Measurements from ENCODE around the gene FOXP4.

The FOXP4 gene

DNA sequence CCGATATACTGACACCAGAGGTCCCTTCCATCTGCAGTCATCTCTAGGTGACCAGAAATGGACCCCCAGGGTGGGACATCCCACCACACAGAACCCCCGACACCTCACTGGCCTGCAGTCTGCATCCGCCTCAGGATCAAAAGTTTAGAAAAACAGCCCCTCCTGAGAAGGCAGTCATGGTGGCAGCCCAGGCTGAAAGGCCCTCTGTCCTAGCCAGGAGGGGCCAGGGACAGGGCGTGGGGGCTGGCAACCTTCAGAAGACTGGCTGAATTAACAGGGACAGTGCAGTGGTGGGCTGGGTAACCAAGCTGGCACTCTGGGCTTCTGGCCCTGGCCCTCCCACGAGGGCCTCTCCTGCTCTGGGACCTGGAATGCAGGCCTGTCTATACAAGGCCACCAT lies 57.8 kb downstream of the FOXP4 start:
- peaks cover 12% of the 10 kb centered on the region for H3K27me3 Mint-ChIP-seq (ENCODE audit: low read depth)
- no peak overlapping the region for H3K27ac Mint-ChIP-seq
- H3K4me3 Mint-ChIP-seq = peak overlapping the region in 1 of 3 experiments; percentile 28
- TF ChIP-seq, protein P1, sequence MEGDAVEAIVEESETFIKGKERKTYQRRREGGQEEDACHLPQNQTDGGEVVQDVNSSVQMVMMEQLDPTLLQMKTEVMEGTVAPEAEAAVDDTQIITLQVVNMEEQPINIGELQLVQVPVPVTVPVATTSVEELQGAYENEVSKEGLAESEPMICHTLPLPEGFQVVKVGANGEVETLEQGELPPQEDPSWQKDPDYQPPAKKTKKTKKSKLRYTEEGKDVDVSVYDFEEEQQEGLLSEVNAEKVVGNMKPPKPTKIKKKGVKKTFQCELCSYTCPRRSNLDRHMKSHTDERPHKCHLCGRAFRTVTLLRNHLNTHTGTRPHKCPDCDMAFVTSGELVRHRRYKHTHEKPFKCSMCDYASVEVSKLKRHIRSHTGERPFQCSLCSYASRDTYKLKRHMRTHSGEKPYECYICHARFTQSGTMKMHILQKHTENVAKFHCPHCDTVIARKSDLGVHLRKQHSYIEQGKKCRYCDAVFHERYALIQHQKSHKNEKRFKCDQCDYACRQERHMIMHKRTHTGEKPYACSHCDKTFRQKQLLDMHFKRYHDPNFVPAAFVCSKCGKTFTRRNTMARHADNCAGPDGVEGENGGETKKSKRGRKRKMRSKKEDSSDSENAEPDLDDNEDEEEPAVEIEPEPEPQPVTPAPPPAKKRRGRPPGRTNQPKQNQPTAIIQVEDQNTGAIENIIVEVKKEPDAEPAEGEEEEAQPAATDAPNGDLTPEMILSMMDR (IDR thresholded peaks at IDR 0.05; ENCODE audit: unreplicated experiment in 3 of 3) = no peak
- H3K9me3 Mint-ChIP-seq = no peaks in the 10 kb centered on the region
- H3K36me3 Mint-ChIP-seq (ENCODE audit: low read depth) = peaks cover 8% of the 10 kb centered on the region
- H3K4me1 Mint-ChIP-seq = peaks cover 25% of the 10 kb centered on the region

- Mint-ChIP-seq H3K36me3 (ENCODE audit: low read depth) (peaks cover 8% of the 10 kb centered on the region), H3K4me3 (no peak overlapping the region), H3K27ac (no peak overlapping the region), H3K27me3 (ENCODE audit: low read depth) (peaks cover 12% of the 10 kb centered on the region), H3K9me3 (no peaks in the 10 kb centered on the region), H3K4me1 (peaks cover 21% of the 10 kb centered on the region)
- TF ChIP-seq, protein P1 (IDR thresholded peaks at IDR 0.05; ENCODE audit: unreplicated experiment in 3 of 3) = no peak
These were observed 59.5 kb downstream of the FOXP4 start for GRCh38 chr6:41605649-41606048.

DNA sequence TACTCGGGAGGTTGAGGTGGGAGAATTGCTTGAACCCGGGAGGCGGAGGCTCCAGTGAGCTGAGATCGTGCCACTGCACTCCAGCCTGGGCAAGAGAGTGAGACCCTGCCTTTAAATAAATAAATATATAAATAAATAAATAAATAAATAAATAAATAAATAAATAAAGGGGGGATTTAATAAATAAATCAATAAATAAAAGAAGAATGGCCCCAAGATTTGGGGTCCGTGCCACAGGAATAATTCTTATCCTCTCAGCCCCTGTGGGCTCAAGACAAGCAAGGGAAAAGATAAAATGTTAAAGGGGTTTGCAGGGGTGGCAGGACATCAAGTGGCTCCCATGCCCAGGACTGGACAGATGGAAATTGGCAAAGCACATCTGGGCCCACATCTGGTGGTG lies 60.9 kb downstream of the FOXP4 start:
- TF ChIP-seq, protein P1 (IDR thresholded peaks at IDR 0.05; ENCODE audit: unreplicated experiment in 3 of 3) = no peak
- H3K4me1 Mint-ChIP-seq = peaks cover 13% of the 10 kb centered on the region
- H3K27me3 Mint-ChIP-seq (ENCODE audit: low read depth) = peaks cover 9% of the 10 kb centered on the region
- H3K27ac Mint-ChIP-seq = no peak overlapping the region
- peaks cover 4% of the 10 kb centered on the region for H3K9me3 Mint-ChIP-seq
- H3K4me3 Mint-ChIP-seq = no peak overlapping the region
- peaks cover 5% of the 10 kb centered on the region for H3K36me3 Mint-ChIP-seq (ENCODE audit: low read depth)

GRCh38 chr6:41607736-41608135 lies 61.6 kb downstream of the FOXP4 start:
- TF ChIP-seq, protein P1 (IDR thresholded peaks at IDR 0.05; ENCODE audit: unreplicated experiment in 3 of 3) = no peak
- Mint-ChIP-seq H3K4me3 (no peak overlapping the region), H3K27ac (no peak overlapping the region), H3K4me1 (peaks cover 9% of the 10 kb centered on the region), H3K9me3 (peaks cover 9% of the 10 kb centered on the region), H3K36me3 (ENCODE audit: low read depth) (peaks cover 8% of the 10 kb centered on the region), H3K27me3 (ENCODE audit: low read depth) (peaks cover 8% of the 10 kb centered on the region)

DNA sequence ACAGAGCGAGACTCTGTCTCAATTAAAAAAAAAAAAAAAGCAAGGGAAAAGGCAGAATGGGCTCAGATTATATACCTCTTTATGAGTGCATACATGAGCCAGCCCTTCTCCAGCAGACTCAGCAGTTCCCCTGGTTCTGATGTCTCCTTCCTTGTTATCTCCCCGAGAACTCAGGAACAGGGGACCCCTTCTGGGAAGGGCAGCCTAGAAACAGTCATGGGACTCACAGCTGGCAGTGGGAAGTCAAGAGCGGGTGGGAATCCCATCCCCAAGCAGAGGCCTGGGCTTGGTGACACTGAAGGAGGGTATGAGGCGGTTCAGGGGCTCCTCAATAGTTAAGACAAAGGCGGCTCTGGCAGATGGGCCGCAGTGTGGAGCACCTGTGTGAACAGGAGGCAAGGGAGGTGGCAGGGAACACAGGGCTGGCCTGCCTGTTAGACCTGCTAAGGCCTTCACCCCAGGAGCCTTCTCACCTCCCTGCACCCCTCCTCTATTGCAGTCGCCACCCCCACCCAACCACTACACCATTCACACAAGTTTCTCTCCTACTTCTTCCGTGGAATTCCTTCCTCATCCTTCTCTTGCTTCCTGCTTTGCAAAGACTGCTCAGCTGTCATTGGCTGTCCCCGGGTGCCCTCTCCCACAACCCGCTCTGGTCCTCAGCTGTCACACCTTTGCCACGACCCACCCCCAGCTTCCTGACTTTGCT lies 62.4 kb downstream of the FOXP4 start:
- peaks cover 8% of the 10 kb centered on the region for H3K27me3 Mint-ChIP-seq (ENCODE audit: low read depth)
- H3K9me3 Mint-ChIP-seq = peaks cover 15% of the 10 kb centered on the region
- H3K4me1 Mint-ChIP-seq = peaks cover 3% of the 10 kb centered on the region
- peaks cover 9% of the 10 kb centered on the region for H3K36me3 Mint-ChIP-seq (ENCODE audit: low read depth)
- TF ChIP-seq, protein P1 (IDR thresholded peaks at IDR 0.05; ENCODE audit: unreplicated experiment in 3 of 3) = no peak
- no peak overlapping the region for H3K27ac Mint-ChIP-seq
- no peak overlapping the region for H3K4me3 Mint-ChIP-seq

DNA sequence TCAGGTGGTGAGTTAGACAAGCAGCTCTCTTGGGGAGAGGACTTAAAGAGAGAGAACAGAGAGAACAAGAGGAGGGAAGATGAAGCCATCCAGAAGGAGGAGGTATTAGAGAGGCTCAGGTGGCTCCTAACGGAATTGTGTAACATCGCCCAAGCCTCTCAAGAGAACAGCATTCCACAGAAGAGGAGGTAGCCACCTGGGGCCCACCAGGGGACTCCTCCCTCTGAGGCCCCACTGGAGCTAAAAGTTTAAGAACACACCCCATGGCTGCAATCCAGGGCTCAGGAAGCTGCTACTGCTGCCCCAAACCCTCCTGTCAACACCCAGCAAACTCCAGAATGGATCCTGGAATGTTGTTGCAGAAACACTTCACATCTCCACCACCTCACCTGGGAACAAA lies 68.5 kb downstream of the FOXP4 start:
- TF ChIP-seq, protein P1 (IDR thresholded peaks at IDR 0.05; ENCODE audit: unreplicated experiment in 3 of 3) = no peak
- Mint-ChIP-seq H3K27ac (no peak overlapping the region), H3K4me3 (no peak overlapping the region), H3K4me1 (no peaks in the 10 kb centered on the region), H3K9me3 (peaks cover 26% of the 10 kb centered on the region), H3K27me3 (ENCODE audit: low read depth) (peaks cover 6% of the 10 kb centered on the region), H3K36me3 (ENCODE audit: low read depth) (peaks cover 9% of the 10 kb centered on the region)
